GM23248 (cell line): ENCODE measurements around the gene NXPE4.

Source experiments
- EZH2 ChIP-seq: fragments of 200-600 bp; sonication (generic); IDR thresholded peaks from 2 replicates; pipeline ENCODE4 v1.6.1; 2018; ENCODE audit warnings: antibody characterized with exemption, mild to moderate bottlenecking; ENCODE audit not compliant: insufficient read depth, poor library complexity, severe bottlenecking
- EZH2phosphoT487 ChIP-seq: fragments of 200-600 bp; sonication (generic); IDR thresholded peaks from 2 replicates; pipeline ENCODE4 v1.6.1; 2018; ENCODE audit warnings: antibody characterized with exemption, moderate library complexity, mild to moderate bottlenecking, low read depth; ENCODE audit not compliant: insufficient read depth

DNA sequence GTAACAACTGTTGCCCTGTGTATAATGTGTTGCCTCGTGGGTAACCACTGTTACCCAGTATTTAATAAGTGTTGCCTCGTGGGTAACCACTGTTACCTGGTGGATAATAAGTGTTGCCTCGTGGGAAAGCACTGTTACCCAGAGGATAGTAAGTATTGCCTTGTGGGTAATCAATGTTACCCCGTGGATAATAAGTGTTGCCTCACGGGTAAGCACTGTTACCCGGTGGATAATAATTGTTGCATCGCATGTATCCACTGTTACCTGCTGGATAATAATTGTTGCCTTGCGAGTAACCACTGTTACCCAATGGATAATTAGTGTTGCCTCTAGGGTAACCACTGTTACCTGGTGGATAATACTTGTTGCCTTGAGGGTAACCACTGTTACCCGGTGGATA, 17.1 kb upstream of the NXPE4 start:
- TF ChIP-seq EZH2 (no peak), EZH2phosphoT487 (no peak)
